Lower lobe of right lung (tissue), 2 donors: ENCODE data around the gene CTPS2. TPM values are rescaled to one million over a fixed set of nuclear protein-coding genes. Genes with fewer than 3 reads are reported as not detected.
"Not testable (repeated sequence)": the region's sequence is repeated elsewhere in the genome, so short reads cannot be mapped to it uniquely, and the experiment has no call there.

ENCODE experiments used
- ATAC-seq, 2 donors: fragments of 200-7000 bp; cut with Tn5 transposase; one replicate each; pipeline ENCODE4 v1.9.1; 2020 to 2022; ENCODE audit warnings: mild to moderate bottlenecking in 2 of 2, moderate library complexity in 2 of 2
- DNase-seq: peaks from one replicate; pipeline ENCODE4 v3.0.0-alpha.2; 2020
- H3K27ac ChIP-seq: fragments of 200-600 bp; one replicate; pipeline ENCODE4 v1.8.0; 2022
- H3K27me3 ChIP-seq: fragments of 200-600 bp; one replicate; pipeline ENCODE4 v1.8.0; 2022; ENCODE audit warnings: low read depth
- H3K36me3 ChIP-seq: fragments of 200-600 bp; one replicate; pipeline ENCODE4 v1.8.0; 2022; ENCODE audit warnings: mild to moderate bottlenecking
- H3K4me1 ChIP-seq: fragments of 200-600 bp; one replicate; pipeline ENCODE4 v1.8.0; 2022
- H3K4me3 ChIP-seq: fragments of 200-600 bp; one replicate; pipeline ENCODE4 v1.8.0; 2022; ENCODE audit warnings: mild to moderate bottlenecking
- H3K9me3 ChIP-seq: fragments of 200-600 bp; one replicate; pipeline ENCODE4 v1.8.0; 2022
- intact Hi-C: fragments of 100-400 bp; cut with DNase I; formaldehyde crosslinking; loops from one replicate; pipeline ENCODE4 v1.11.0; 2022
- total RNA-seq: library from RNA; stranded (reverse); fragmentation: NEBNext Ultra II Directional; extraction: Animal tissue kit (Norgen Biotek cat#: 25700); gene quantifications from one replicate; pipeline ENCODE4 v1.2.1, GENCODE V29; 2021
- TF ChIP-seq, protein P1 (sequence below): fragments of 200-600 bp; IDR thresholded peaks from one replicate; pipeline ENCODE4 v1.8.0; 2022; ENCODE audit warnings: antibody characterized with exemption, mild to moderate bottlenecking
- donor health status: DM: no; HTN: yes; CAD: no; lungs with severe emphysema.

Gene CTPS2
- total RNA-seq, 1 donor from 2014 or later = 11.3 TPM

DNA sequence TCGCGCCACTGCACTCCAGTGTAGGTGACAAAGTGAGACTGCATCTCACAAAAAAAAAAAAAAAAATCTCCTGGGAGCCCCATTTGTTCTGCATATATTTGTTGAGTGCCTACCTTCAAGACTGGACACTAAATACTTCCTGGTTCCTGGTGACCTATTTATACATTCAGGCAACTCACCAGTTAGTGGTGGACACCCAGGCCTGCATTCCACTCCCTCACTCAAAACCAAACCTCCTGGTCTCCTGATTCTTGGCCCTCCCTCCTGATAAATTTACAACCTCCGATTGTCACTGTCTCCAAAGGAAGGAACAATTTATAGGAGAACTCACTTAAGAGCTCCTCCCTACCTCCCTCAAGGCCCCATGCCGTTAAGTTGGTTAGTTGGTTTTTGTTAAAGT is 10.0 kb upstream of the CTPS2 start:
- H3K27me3 ChIP-seq = no peaks in the 10 kb centered on the region
- no peak overlapping the region for H3K27ac ChIP-seq
- H3K4me3 ChIP-seq = no peak overlapping the region
- no peak for ATAC-seq
- intact Hi-C loops = no loop called here
- no peaks in the 10 kb centered on the region for H3K9me3 ChIP-seq
- DNase-seq = no peak
- H3K4me1 ChIP-seq = peaks cover 10% of the 10 kb centered on the region
- no peaks in the 10 kb centered on the region for H3K36me3 ChIP-seq
- TF ChIP-seq, protein P1, sequence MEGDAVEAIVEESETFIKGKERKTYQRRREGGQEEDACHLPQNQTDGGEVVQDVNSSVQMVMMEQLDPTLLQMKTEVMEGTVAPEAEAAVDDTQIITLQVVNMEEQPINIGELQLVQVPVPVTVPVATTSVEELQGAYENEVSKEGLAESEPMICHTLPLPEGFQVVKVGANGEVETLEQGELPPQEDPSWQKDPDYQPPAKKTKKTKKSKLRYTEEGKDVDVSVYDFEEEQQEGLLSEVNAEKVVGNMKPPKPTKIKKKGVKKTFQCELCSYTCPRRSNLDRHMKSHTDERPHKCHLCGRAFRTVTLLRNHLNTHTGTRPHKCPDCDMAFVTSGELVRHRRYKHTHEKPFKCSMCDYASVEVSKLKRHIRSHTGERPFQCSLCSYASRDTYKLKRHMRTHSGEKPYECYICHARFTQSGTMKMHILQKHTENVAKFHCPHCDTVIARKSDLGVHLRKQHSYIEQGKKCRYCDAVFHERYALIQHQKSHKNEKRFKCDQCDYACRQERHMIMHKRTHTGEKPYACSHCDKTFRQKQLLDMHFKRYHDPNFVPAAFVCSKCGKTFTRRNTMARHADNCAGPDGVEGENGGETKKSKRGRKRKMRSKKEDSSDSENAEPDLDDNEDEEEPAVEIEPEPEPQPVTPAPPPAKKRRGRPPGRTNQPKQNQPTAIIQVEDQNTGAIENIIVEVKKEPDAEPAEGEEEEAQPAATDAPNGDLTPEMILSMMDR = no peak

DNA sequence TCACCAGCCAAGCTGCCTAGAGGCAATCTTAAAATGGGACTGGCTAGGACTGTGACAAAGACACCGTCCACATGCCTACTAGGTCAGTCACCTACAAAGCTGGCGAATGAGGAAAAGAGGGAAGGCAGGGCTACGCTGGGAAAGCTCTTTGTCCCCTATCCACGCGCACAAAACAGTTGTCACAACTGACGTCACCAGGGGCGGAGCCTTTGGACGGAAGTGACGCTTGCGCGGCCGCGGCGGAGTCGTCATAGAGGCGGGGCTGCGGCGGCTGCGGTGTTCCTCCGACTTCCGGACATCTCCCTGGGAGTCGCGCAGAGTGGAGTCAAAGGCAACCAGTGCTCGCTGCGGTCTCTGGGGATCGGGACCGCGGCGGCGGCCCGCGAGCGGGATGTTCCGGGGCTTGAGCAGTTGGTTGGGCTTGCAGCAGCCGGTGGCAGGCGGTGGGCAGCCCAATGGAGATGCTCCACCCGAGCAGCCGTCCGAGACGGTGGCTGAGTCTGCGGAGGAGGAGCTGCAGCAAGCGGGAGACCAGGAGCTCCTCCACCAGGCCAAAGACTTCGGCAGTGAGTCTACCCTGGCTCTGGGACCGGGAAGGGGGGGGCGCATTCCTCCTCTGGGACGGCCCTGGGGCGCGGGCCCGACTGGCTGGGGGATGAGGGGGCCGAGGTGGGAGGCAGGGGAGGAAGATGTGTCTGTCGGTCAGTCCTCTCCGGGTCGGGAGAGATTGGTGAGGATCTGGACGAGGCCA is 7.0 kb upstream of the CTPS2 start, which contains the start of gene SYAP1:
Gene SYAP1 (plus strand): TSS at position 279 of the 751 bp plus-strand sequence. CDS start 113 bp downstream, at position 392.
- TF ChIP-seq, protein P1 = no peak
- Histone ChIP-seq H3K36me3 (no peaks in the 10 kb centered on the region), H3K27ac (peak within 1 kb of the TSS; percentile 94), H3K27me3 (no peaks in the 10 kb centered on the region), H3K4me1 (peaks cover 10% of the 10 kb centered on the region), H3K4me3 (peak within 1 kb of the TSS; percentile 61), H3K9me3 (no peaks in the 10 kb centered on the region)
- peak; percentile 99 for ATAC-seq
- DNase-seq = peak; percentile 94
- intact Hi-C loops = no loop called here

DNA sequence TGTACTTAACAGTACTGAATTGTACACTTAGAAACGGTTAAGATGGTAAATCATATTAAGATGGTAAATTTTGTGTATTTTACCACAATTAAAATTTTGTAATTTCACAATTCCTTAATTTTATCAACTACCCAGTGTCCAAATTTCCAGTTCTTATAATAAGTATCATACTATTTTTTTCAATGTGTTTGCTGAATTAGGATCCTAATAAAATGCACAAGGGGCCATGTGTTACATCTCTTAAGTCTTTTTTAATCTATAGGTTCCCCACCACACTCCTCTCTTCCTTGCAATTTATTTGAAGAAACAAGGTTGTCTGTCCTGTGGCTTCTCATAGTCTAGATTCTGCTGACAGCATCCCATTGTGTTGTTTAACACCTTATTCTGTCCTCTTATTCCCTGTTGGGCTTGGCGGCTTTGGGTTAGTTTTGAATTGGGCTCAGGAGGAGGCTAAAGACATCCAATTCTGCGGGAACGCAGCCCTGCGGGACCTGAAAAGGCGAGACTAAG is 6.4 kb upstream of the CTPS2 start:
- DNase-seq (no peak), ATAC-seq (no peak)
- H3K9me3 ChIP-seq = no peaks in the 10 kb centered on the region
- intact Hi-C loops = no loop called here
- peaks cover 10% of the 10 kb centered on the region for H3K4me1 ChIP-seq
- TF ChIP-seq, protein P1 = no peak
- H3K4me3 ChIP-seq = peak overlapping the region; percentile 61
- H3K27ac ChIP-seq = peak overlapping the region; percentile 94
- no peaks in the 10 kb centered on the region for H3K36me3 ChIP-seq
- H3K27me3 ChIP-seq = no peaks in the 10 kb centered on the region

DNA sequence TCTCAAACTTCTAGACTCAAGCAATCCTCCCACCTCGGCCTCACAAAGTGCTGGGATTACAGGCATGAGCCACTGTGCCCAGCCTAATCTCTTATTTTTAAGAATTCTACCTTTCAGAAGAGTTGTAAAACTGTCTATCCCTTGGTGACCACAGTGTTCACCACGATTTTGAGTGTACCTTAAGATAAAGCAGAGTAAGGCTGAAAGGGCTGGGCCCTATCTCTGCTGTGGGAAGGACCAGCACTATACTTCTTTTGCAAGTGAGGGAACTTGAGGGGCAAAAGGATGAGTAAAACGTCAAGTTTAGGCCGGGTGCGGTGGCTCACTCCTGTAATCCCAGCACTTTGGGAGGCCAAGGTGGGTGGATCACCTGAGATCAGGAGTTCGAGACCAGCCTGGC is 4.0 kb upstream of the CTPS2 start:
- intact Hi-C loops, H3K27me3 ChIP-seq, DNase-seq, H3K9me3 ChIP-seq, H3K36me3 ChIP-seq, H3K27ac ChIP-seq, H3K4me1 ChIP-seq, H3K4me3 ChIP-seq, ATAC-seq: not testable (repeated sequence)

DNA sequence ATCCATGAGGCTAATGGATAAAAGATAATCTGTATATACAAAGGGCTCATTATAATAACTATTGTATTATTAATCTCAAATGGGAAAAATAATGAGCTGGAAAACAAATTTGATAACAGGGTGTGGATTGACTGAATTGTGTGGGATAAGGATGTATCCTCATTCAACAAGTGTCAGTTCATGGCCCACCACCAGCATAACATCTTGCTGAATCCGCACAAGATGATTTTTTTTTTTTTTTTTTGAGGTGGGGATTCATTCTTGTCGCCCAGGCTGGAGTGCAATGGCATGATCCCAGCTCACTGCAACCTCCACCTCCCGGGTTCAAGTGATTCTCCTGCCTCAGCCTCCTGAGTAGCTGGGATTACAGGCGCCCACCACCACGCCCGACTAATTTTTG is 3.2 kb upstream of the CTPS2 start:
- H3K4me1 ChIP-seq, H3K4me3 ChIP-seq, H3K27me3 ChIP-seq, DNase-seq, H3K27ac ChIP-seq, H3K36me3 ChIP-seq, ATAC-seq, intact Hi-C loops, H3K9me3 ChIP-seq: not testable (repeated sequence)

DNA sequence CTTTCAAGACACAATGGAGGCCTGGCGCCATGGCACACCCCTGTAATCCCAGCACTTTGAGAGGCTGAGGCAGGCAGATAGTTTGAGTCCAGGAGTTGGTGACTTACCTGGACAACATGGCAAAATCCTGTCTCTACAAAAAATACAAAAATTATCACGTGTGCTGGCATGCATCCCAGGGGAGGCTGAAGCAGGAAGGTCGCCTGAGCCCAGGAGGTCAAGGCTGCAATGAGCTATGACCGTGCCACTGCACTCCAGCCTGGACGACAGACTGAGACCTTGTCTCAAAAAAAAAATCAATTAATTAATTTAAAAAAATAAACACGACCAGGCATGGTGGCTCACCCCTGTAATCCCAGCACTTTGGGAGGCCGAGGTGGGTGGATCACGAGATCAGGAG is 2.0 kb upstream of the CTPS2 start:
- ATAC-seq = no peak
- Histone ChIP-seq H3K27ac (no peak overlapping the region), H3K36me3 (no peaks in the 10 kb centered on the region), H3K4me1 (no peaks in the 10 kb centered on the region), H3K27me3 (no peaks in the 10 kb centered on the region), H3K9me3 (no peaks in the 10 kb centered on the region), H3K4me3 (no peak overlapping the region)
- TF ChIP-seq, protein P1 = no peak
- intact Hi-C loops = no loop called here
- no peak for DNase-seq
